Measurements from ENCODE around the gene CCDC157. TPM values are rescaled to one million over a fixed set of nuclear protein-coding genes. Genes with fewer than 3 reads are reported as not detected.

CCDC157 gene
- total RNA-seq, 1 donor from 2014 or later, result 7.0 TPM

DNA sequence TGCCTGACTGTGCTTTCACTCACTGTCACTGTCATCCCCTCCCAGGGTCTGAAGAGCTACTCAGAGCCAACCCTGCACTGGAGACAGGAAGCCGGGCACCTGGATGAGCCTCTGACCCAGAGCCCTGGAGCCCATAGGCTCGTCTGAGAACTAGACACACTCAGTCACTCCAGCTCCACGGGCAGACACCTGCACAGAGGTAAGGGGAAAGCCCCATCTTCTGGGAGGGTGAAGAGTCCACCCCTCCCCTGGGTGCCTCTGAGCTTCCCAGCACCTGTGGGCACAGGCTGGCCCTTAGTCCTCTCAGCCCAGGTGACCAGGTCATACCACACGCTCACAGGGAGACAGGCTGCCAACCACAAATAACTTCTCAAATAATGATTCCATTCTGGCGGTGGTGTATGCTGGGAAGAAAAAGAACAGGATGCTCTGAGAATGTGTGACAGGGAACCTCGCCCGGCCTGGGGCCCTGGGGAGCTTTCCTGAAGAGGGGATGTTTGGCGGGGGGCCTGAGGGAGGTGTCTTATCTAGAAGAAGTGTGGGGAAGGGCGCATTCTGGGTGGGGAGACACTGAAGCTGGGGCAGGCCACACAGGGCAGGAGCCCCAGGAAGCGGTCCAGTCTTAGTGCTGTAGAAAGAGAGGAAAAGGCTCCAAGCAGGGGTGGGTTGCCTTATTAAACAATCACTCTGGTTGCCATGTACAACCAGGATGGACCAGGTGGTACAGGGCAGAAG, 5.3 kb downstream of the CCDC157 start:
- TF ChIP-seq, protein P1, sequence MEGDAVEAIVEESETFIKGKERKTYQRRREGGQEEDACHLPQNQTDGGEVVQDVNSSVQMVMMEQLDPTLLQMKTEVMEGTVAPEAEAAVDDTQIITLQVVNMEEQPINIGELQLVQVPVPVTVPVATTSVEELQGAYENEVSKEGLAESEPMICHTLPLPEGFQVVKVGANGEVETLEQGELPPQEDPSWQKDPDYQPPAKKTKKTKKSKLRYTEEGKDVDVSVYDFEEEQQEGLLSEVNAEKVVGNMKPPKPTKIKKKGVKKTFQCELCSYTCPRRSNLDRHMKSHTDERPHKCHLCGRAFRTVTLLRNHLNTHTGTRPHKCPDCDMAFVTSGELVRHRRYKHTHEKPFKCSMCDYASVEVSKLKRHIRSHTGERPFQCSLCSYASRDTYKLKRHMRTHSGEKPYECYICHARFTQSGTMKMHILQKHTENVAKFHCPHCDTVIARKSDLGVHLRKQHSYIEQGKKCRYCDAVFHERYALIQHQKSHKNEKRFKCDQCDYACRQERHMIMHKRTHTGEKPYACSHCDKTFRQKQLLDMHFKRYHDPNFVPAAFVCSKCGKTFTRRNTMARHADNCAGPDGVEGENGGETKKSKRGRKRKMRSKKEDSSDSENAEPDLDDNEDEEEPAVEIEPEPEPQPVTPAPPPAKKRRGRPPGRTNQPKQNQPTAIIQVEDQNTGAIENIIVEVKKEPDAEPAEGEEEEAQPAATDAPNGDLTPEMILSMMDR (IDR thresholded peaks at IDR 0.05), result no peak
- Histone ChIP-seq H3K27ac (no peak overlapping the region), H3K4me3 (no peak overlapping the region), H3K9me3 (no peaks in the 10 kb centered on the region), H3K36me3 (no peaks in the 10 kb centered on the region), H3K4me1 (peaks cover 0 to 7% of the 10 kb centered on the region in 2 donors), H3K27me3 (no peaks in the 10 kb centered on the region)
- intact Hi-C loops (cut with DNase I), result no loop called here
- DNase-seq (ENCODE audit: low spot score in 2 of 2), result no peak

DNA sequence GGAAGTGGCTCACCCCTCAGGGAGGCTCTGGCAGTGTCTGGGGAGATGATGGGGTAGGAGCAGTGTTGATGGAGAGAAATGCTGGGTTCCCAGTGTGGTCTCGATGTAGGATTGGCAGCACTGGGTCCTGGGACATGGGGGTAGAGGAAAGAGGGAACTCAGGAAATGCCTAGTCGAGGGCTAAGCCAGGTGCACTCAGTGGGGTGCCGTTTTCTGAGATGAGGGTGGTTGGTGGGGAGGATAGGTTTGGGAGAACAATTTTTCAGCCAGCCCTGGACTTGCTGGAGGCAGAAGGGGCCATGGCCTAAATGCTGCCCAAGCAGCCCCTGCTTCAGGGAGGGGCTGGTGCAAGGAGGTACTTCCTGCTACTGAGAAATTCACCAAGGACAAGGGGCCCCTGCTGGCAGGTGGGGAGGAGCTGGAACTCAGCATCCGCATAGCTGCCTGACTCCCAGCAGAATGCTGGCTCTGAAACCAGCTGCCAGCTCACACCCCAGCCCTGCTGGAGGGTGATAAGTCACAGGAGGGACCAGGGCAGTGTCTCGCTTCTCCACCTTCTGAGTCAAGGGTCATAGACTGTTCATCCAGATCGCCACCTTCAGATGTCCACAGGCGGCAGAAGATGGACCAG, 6.0 kb downstream of the CCDC157 start:
- Histone ChIP-seq H3K4me1 (no peaks in the 10 kb centered on the region), H3K4me3 (no peak overlapping the region), H3K9me3 (no peaks in the 10 kb centered on the region), H3K27ac (no peak overlapping the region), H3K27me3 (no peaks in the 10 kb centered on the region), H3K36me3 (no peaks in the 10 kb centered on the region)
- TF ChIP-seq, protein P1 (IDR thresholded peaks at IDR 0.05), result no peak
- intact Hi-C loops (cut with DNase I), result no loop called here
- DNase-seq (ENCODE audit: low spot score in 2 of 2), result no peak

DNA sequence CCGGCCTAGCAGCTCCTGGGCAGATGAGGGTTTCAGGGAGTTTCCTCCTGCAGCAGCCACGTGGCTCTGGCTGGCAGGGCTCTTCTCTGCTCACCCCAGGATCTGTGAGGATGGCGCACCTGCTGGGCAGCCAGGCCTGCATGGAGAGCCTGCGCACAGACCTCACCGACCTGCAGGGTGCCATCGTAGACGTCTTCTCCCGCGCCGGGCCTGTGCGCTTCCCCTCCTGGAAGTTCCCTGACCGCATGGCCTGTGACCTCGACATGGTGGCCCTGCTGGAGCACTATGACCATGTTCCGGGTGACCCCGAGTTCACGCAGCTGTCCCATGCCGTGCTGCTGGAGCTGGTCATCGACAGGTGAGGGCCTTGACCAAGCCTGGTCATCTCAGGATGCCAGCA, 9.1 kb downstream of the CCDC157 start:
- Histone ChIP-seq H3K27ac (no peak overlapping the region), H3K4me3 (no peak overlapping the region), H3K4me1 (no peaks in the 10 kb centered on the region), H3K36me3 (no peaks in the 10 kb centered on the region), H3K27me3 (no peaks in the 10 kb centered on the region), H3K9me3 (no peaks in the 10 kb centered on the region)
- intact Hi-C loops (cut with DNase I), result no loop called here
- no peak for DNase-seq (ENCODE audit: low spot score in 2 of 2)
- TF ChIP-seq, protein P1 (IDR thresholded peaks at IDR 0.05), result no peak

DNA sequence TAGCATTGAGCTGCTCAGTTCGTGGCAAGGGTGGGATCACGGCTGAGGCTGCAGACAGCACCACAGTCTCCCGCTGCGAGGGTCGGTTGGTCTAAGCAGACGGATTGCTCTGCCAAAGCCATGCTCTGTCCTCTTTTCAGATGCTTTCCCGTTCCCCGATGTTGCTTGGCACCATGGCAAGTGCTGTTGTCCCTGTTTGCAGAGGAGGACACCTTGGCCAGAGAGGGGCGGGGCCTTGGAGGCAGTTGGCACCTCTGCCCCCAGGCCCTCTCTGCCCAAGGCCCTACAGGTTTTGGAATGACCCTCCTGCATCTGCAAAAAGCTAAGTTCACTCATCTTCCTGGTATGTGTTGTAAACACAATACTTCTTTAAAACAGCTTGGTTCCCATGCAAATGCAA, 11.6 kb downstream of the CCDC157 start:
- TF ChIP-seq, protein P1 (IDR thresholded peaks at IDR 0.05), result no peak
- no peaks in the 10 kb centered on the region for H3K9me3 ChIP-seq
- H3K27ac ChIP-seq, result no peak overlapping the region
- intact Hi-C loops (cut with DNase I), result no loop called here
- no peaks in the 10 kb centered on the region for H3K4me1 ChIP-seq
- H3K27me3 ChIP-seq, result no peaks in the 10 kb centered on the region
- H3K4me3 ChIP-seq, result no peak overlapping the region
- H3K36me3 ChIP-seq, result no peaks in the 10 kb centered on the region
- DNase-seq (ENCODE audit: low spot score in 2 of 2), result no peak

DNA sequence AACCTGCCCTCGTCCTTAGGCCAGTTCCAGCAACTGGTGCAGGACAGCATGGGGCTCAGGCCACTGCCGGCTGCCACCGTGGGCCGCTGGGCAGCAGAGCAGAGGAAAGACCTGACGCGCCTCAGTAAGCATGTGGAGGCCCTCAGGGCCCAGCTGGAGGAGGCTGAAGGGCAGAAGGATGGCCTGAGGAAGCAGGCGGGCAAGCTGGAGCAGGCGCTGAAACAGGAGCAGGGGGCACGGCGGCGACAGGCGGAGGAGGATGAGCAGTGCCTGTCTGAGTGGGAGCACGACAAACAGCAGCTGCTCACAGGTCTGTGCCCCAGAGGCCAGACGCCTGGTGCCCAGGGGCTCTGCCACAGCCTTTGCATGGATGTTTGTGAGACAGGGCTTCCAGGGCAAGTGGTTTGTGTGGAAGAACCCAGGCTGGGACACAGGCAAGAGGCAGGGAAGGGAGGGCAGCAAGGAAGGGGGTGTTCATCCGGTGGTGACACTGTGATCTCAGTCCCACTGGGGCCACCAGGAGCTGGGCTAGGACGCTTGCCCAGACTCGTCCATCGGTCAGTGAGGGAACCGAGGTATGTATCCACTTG, 13.9 kb downstream of the CCDC157 start:
- no peak overlapping the region for H3K27ac ChIP-seq
- H3K27me3 ChIP-seq, result no peaks in the 10 kb centered on the region
- H3K4me3 ChIP-seq, result no peak overlapping the region
- H3K4me1 ChIP-seq, result no peaks in the 10 kb centered on the region
- H3K36me3 ChIP-seq, result no peaks in the 10 kb centered on the region
- DNase-seq (ENCODE audit: low spot score in 2 of 2), result no peak
- TF ChIP-seq, protein P1 (IDR thresholded peaks at IDR 0.05), result no peak
- no peaks in the 10 kb centered on the region for H3K9me3 ChIP-seq
- intact Hi-C loops (cut with DNase I), result no loop called here

Measured in ascending aorta (tissue), 2 donors.